Liver (tissue), 9 donors: ENCODE results near the gene CCDC93. TPM values are rescaled to one million over a fixed set of nuclear protein-coding genes. Genes with fewer than 3 reads are reported as not detected.
"Not testable (repeated sequence)": the region's sequence is repeated elsewhere in the genome, so short reads cannot be mapped to it uniquely, and the experiment has no call there.

Experiments
- DNase-seq: peaks from one replicate; pipeline ENCODE4 v3.0.0-alpha.2; 2017; ENCODE audit warnings: low spot score
- H3K27ac ChIP-seq, 2 donors: one replicate each; pipeline ENCODE4 v1.7.0; 2013; ENCODE audit warnings: inconsistent platforms in 2 of 2, low read length in 2 of 2, control low read depth in 1 of 2, low read depth in 1 of 2, mild to moderate bottlenecking in 1 of 2
- H3K27me3 ChIP-seq, 4 donors: one replicate each; pipeline versions ENCODE4 v1.6.1 to v1.7.0; 2013; ENCODE audit warnings: low read length in 3 of 4, inconsistent platforms in 1 of 4, mild to moderate bottlenecking in 1 of 4, moderate library complexity in 1 of 4; ENCODE audit not compliant: control insufficient read depth in 4 of 4, insufficient read depth in 4 of 4
- H3K36me3 ChIP-seq, 4 donors: one replicate each; pipeline versions ENCODE4 v1.6.1 to v1.7.0; 2013; ENCODE audit warnings: low read length in 3 of 4, mild to moderate bottlenecking in 3 of 4, low read depth in 1 of 4, moderate library complexity in 1 of 4; ENCODE audit not compliant: control insufficient read depth in 4 of 4, insufficient read depth in 3 of 4
- H3K4me1 ChIP-seq, 4 donors: one replicate each; pipeline versions ENCODE4 v1.6.1 to v1.7.0; 2013; ENCODE audit warnings: low read length in 3 of 4, mild to moderate bottlenecking in 3 of 4, moderate library complexity in 1 of 4; ENCODE audit not compliant: control insufficient read depth in 4 of 4, insufficient read depth in 4 of 4
- H3K4me3 ChIP-seq, 3 donors: one replicate each; pipeline versions ENCODE4 v1.6.1 to v1.7.0; 2013; ENCODE audit warnings: low read length in 3 of 3, control low read depth in 1 of 3, low read depth in 1 of 3, mild to moderate bottlenecking in 1 of 3
- H3K9ac ChIP-seq, 2 donors: one replicate each; pipeline ENCODE4 v1.7.0; 2013; ENCODE audit warnings: low read length in 2 of 2, mild to moderate bottlenecking in 2 of 2, moderate library complexity in 2 of 2, control low read depth in 1 of 2, low read depth in 1 of 2
- H3K9me3 ChIP-seq, 4 donors: one replicate each; pipeline versions ENCODE4 v1.6.1 to v1.7.0; 2013; ENCODE audit warnings: low read length in 3 of 4; ENCODE audit not compliant: control insufficient read depth in 4 of 4
- CTCF ChIP-seq: fragments of 150-350 bp; IDR thresholded peaks from 2 replicates; pipeline ENCODE4 v1.5.1; 2017; ENCODE audit warnings: improper control_type of control experiment, low read depth, low read length; ENCODE audit not compliant: missing input control
- EGR1 ChIP-seq, 2 donors: IDR thresholded peaks; 2 replicates each; pipeline ENCODE4 v1.6.1; 2016 to 2018; ENCODE audit warnings: antibody characterized with exemption in 2 of 2, low read depth in 2 of 2
- FOXA1 ChIP-seq: IDR thresholded peaks from 2 replicates; pipeline ENCODE4 v1.6.1; 2016; ENCODE audit warnings: antibody characterized with exemption
- FOXA2 ChIP-seq: IDR thresholded peaks from 2 replicates; pipeline ENCODE4 v1.6.1; 2016; ENCODE audit warnings: antibody characterized with exemption
- GABPA ChIP-seq, 2 donors: IDR thresholded peaks in 1 of 2; conservative IDR thresholded peaks in 1 of 2; 2 replicates each; pipeline ENCODE4 v1.6.1; 2016; ENCODE audit warnings: antibody characterized with exemption in 2 of 2, mild to moderate bottlenecking in 1 of 2, moderate library complexity in 1 of 2
- HNF4A ChIP-seq, 2 donors: conservative IDR thresholded peaks; 2 replicates each; pipeline ENCODE4 v1.6.1; 2016; ENCODE audit warnings: antibody characterized with exemption in 2 of 2, mild to moderate bottlenecking in 2 of 2
- HNF4G ChIP-seq: IDR thresholded peaks from 2 replicates; pipeline ENCODE4 v1.6.1; 2016; ENCODE audit warnings: antibody characterized with exemption
- JUND ChIP-seq, 2 donors: IDR thresholded peaks; 2 replicates each; pipeline ENCODE4 v1.6.1; 2016; ENCODE audit warnings: antibody characterized with exemption in 2 of 2
- NR2F2 ChIP-seq: IDR thresholded peaks from 2 replicates; pipeline ENCODE4 v1.6.1; 2016; ENCODE audit warnings: antibody characterized with exemption
- RAD21 ChIP-seq, 2 donors: IDR thresholded peaks; 2 replicates each; pipeline ENCODE4 v1.6.1; 2016; ENCODE audit warnings: antibody characterized with exemption in 2 of 2, mild to moderate bottlenecking in 2 of 2
- RXRA ChIP-seq, 2 donors: IDR thresholded peaks; 2 replicates each; pipeline ENCODE4 v1.6.1; 2017 to 2018; ENCODE audit warnings: antibody characterized with exemption in 2 of 2, mild to moderate bottlenecking in 1 of 2
- SP1 ChIP-seq: IDR thresholded peaks from 2 replicates; pipeline ENCODE4 v1.6.1; 2018; ENCODE audit warnings: antibody characterized with exemption, mild to moderate bottlenecking
- TAF1 ChIP-seq: conservative IDR thresholded peaks from 2 replicates; pipeline ENCODE4 v1.6.1; 2016; ENCODE audit warnings: antibody characterized with exemption, mild to moderate bottlenecking
- YY1 ChIP-seq: IDR thresholded peaks from 2 replicates; pipeline ENCODE4 v1.6.1; 2016; ENCODE audit warnings: antibody characterized with exemption, mild to moderate bottlenecking
- WGBS: extraction: QIAGEN DNeasy Blood & Tissue Kit; methylation state at CpG from one replicate; pipeline ENCODE4 v1.1.7; 2013; 5-methylcytosine and 5-hydroxymethylcytosine counted together
- polyA plus RNA-seq, 2 donors: library from polyadenylated mRNA; stranded (reverse) in 1 of 2; unstranded in 1 of 2; fragments of 200-250 nt in 1 of 2; fragments of >200 nt in 1 of 2; fragmentation: Nextera tagmentation in 1 of 2; extraction: Ambion mirVana in 1 of 2; gene quantifications; one replicate each; pipeline versions ENCODE4 v1.2.1 to v1.2.3, GENCODE V29; 2013 to 2015
- total RNA-seq, 2 donors: library from RNA; depleted of rRNA; stranded (reverse); fragments of >200 nt; gene quantifications; one replicate each; pipeline ENCODE4 v1.2.3, GENCODE V29; 2014
- TF ChIP-seq, protein P1 (sequence below): IDR thresholded peaks from 2 replicates; pipeline ENCODE4 v1.6.1; 2016; ENCODE audit warnings: antibody characterized with exemption
- TF ChIP-seq, protein P2 (sequence below): IDR thresholded peaks from 2 replicates; pipeline ENCODE4 v1.6.1; 2016; ENCODE audit warnings: antibody characterized with exemption
- TF ChIP-seq, protein P3 (sequence below): IDR thresholded peaks from 2 replicates; pipeline ENCODE4 v1.6.1; 2016; ENCODE audit warnings: antibody characterized with exemption, mild to moderate bottlenecking
- TF ChIP-seq, protein P4 (sequence below): IDR thresholded peaks from 2 replicates; pipeline ENCODE4 v1.6.1; 2016; ENCODE audit warnings: antibody characterized with exemption
- donor health status: healthy.
- donor health status: healthy.
- donor health status: healthy.
- donor health status: healthy.
- donor health status: healthy.

Gene CCDC93
- total and polyA plus RNA-seq, 4 donors: 4.0 to 14.2 (median 8.5) TPM

GRCh38 chr2:118019821-118020220 is 6.0 kb upstream of the CCDC93 start (continued):
- TF ChIP-seq TAF1 (no peak), YY1 (no peak), NR2F2 (no peak), GABPA (IDR thresholded peaks at IDR 0.05 in 1 of 2, conservative IDR thresholded peaks at IDR 0.05 in 1 of 2) (no peak), EGR1 (IDR thresholded peaks at IDR 0.05; ENCODE audit: low read depth in 2 of 2) (no peak), FOXA2 (no peak), FOXA1 (no peak), HNF4G (no peak), HNF4A (conservative IDR thresholded peaks at IDR 0.05) (no peak), RXRA (IDR thresholded peaks at IDR 0.05) (no peak)
- TF ChIP-seq, protein P1, sequence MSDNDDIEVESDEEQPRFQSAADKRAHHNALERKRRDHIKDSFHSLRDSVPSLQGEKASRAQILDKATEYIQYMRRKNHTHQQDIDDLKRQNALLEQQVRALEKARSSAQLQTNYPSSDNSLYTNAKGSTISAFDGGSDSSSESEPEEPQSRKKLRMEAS: no peak
- TF ChIP-seq, protein P2, sequence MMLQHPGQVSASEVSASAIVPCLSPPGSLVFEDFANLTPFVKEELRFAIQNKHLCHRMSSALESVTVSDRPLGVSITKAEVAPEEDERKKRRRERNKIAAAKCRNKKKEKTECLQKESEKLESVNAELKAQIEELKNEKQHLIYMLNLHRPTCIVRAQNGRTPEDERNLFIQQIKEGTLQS: no peak

GRCh38 chr2:118016911-118017310 is 3.0 kb upstream of the CCDC93 start:
- TF ChIP-seq, protein P3, sequence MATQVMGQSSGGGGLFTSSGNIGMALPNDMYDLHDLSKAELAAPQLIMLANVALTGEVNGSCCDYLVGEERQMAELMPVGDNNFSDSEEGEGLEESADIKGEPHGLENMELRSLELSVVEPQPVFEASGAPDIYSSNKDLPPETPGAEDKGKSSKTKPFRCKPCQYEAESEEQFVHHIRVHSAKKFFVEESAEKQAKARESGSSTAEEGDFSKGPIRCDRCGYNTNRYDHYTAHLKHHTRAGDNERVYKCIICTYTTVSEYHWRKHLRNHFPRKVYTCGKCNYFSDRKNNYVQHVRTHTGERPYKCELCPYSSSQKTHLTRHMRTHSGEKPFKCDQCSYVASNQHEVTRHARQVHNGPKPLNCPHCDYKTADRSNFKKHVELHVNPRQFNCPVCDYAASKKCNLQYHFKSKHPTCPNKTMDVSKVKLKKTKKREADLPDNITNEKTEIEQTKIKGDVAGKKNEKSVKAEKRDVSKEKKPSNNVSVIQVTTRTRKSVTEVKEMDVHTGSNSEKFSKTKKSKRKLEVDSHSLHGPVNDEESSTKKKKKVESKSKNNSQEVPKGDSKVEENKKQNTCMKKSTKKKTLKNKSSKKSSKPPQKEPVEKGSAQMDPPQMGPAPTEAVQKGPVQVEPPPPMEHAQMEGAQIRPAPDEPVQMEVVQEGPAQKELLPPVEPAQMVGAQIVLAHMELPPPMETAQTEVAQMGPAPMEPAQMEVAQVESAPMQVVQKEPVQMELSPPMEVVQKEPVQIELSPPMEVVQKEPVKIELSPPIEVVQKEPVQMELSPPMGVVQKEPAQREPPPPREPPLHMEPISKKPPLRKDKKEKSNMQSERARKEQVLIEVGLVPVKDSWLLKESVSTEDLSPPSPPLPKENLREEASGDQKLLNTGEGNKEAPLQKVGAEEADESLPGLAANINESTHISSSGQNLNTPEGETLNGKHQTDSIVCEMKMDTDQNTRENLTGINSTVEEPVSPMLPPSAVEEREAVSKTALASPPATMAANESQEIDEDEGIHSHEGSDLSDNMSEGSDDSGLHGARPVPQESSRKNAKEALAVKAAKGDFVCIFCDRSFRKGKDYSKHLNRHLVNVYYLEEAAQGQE: no peak
- TF ChIP-seq NR2F2 (no peak), HNF4A (conservative IDR thresholded peaks at IDR 0.05) (no peak), SP1 (no peak), CTCF (no peak), HNF4G (no peak), EGR1 (IDR thresholded peaks at IDR 0.05; ENCODE audit: low read depth in 2 of 2) (no peak), TAF1 (no peak), RAD21 (IDR thresholded peaks at IDR 0.05) (no peak), FOXA2 (no peak), GABPA (IDR thresholded peaks at IDR 0.05 in 1 of 2, conservative IDR thresholded peaks at IDR 0.05 in 1 of 2) (no peak), YY1 (no peak), RXRA (IDR thresholded peaks at IDR 0.05) (no peak), JUND (IDR thresholded peaks at IDR 0.05) (no peak), FOXA1 (no peak)
- TF ChIP-seq, protein P1: no peak
- TF ChIP-seq, protein P2: no peak
- TF ChIP-seq, protein P4, sequence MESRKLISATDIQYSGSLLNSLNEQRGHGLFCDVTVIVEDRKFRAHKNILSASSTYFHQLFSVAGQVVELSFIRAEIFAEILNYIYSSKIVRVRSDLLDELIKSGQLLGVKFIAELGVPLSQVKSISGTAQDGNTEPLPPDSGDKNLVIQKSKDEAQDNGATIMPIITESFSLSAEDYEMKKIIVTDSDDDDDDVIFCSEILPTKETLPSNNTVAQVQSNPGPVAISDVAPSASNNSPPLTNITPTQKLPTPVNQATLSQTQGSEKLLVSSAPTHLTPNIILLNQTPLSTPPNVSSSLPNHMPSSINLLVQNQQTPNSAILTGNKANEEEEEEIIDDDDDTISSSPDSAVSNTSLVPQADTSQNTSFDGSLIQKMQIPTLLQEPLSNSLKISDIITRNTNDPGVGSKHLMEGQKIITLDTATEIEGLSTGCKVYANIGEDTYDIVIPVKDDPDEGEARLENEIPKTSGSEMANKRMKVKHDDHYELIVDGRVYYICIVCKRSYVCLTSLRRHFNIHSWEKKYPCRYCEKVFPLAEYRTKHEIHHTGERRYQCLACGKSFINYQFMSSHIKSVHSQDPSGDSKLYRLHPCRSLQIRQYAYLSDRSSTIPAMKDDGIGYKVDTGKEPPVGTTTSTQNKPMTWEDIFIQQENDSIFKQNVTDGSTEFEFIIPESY: no peak
- Histone ChIP-seq H3K36me3 (no peaks in the 10 kb centered on the region), H3K27ac (no peak overlapping the region), H3K4me1 (peaks cover 5 to 36% (median 28%) of the 10 kb centered on the region in 4 donors), H3K9me3 (no peaks in the 10 kb centered on the region), H3K27me3 (no peaks in the 10 kb centered on the region), H3K4me3 (no peak overlapping the region), H3K9ac (no peak overlapping the region)
- WGBS: 84% methylated on average over 5 of the region's 5 CpGs
- no peak for DNase-seq

- H3K27me3 ChIP-seq, H3K27ac ChIP-seq, H3K36me3 ChIP-seq, H3K4me3 ChIP-seq, H3K9me3 ChIP-seq, DNase-seq, H3K9ac ChIP-seq: not testable (repeated sequence)
- peaks cover 7 to 36% (median 29%) of the 10 kb centered on the region in 4 donors for H3K4me1 ChIP-seq
- WGBS: 92% methylated on average over 10 of the region's 10 CpGs
Measured at GRCh38 chr2:118015761-118016160, 1.9 kb upstream of the CCDC93 start.
